ENCODE results near the gene TMPRSS11A. TPM values are rescaled to one million over a fixed set of nuclear protein-coding genes. Genes with fewer than 3 reads are reported as not detected.

The TMPRSS11A gene
- total and polyA plus RNA-seq, 2 of the 8 experiments (the other 6 are each of a cell fraction or from before 2014, with no cell fraction given) = not detected

DNA sequence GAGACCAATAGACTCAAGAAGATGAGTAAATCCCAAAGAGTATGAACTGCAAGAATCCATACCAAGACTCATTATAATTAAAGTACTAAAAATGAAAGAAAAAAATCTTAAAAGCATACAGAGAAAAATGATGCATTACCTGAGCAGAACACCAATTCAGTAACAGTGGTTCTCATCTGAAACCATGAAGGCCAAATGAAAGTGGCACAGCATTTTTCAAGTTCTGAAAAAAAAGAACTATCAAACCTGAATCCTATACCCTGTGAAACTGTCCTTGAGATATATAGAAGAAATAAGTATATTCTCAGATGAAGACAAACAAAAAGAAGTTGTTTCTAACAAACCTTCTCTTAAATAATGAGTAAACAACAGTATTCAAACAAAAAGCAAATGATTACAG lies 39.6 kb upstream of the TMPRSS11A start:
- Histone ChIP-seq H2BK15ac (ENCODE audit: low read length) (no peak overlapping the region), H3K56ac (replicated peaks; ENCODE audit: insufficient read length, low read depth, low read length) (no peak overlapping the region), H3K36me3 (ENCODE audit: control insufficient read depth in 2 of 4, insufficient read depth in 4 of 4, low read length in 3 of 4) (no peaks in the 10 kb centered on the region), H3K23me2 (ENCODE audit: low read depth, low read length) (no peaks in the 10 kb centered on the region), H3K14ac (ENCODE audit: insufficient read length) (no peak overlapping the region), H4K8ac (ENCODE audit: extremely low read depth, insufficient read depth, low read length) (no peak overlapping the region), H3K79me1 (ENCODE audit: low read depth, low read length) (no peaks in the 10 kb centered on the region), H3K4ac (replicated peaks; ENCODE audit: insufficient read length, low read depth, low read length) (no peak overlapping the region), H4K5ac (ENCODE audit: insufficient read length, low read depth, low read length) (no peak overlapping the region), H3K4me3 (ENCODE audit: extremely low read depth in 1 of 4, insufficient read depth in 2 of 4, low read depth in 3 of 4, low read length in 4 of 4) (no peak overlapping the region), H4K20me1 (replicated peaks in 1 of 2; ENCODE audit: control insufficient read depth in 1 of 2, insufficient read depth in 2 of 2, low read length in 2 of 2) (no peaks in the 10 kb centered on the region), H3K9ac (replicated peaks in 1 of 4; ENCODE audit: extremely low read depth in 1 of 4, low read depth in 3 of 4, low read length in 3 of 4) (no peak overlapping the region), H2AFZ (ENCODE audit: low read length) (no peak overlapping the region), H2BK20ac (ENCODE audit: low read length) (no peak overlapping the region), H3K27me3 (replicated peaks in 1 of 4; ENCODE audit: control insufficient read depth in 3 of 4, extremely low read depth in 1 of 4, insufficient read depth in 3 of 4, low read length in 3 of 4) (no peaks in the 10 kb centered on the region), H3K79me2 (ENCODE audit: control insufficient read depth in 1 of 2, insufficient read depth in 2 of 2, low read length in 2 of 2) (no peaks in the 10 kb centered on the region), H3K4me1 (replicated peaks in 1 of 4; ENCODE audit: control insufficient read depth in 3 of 4, insufficient read depth in 4 of 4, low read length in 3 of 4) (no peaks in the 10 kb centered on the region), H2AK5ac (ENCODE audit: low read depth, low read length) (no peak overlapping the region), H3K9me3 (ENCODE audit: insufficient read depth in 2 of 2, low read depth in 1 of 2, low read length in 1 of 2) (no peaks in the 10 kb centered on the region), H3K18ac (ENCODE audit: extremely low read depth, low read length) (no peak overlapping the region), H2BK5ac (ENCODE audit: low read depth, low read length) (no peak overlapping the region), H2BK120ac (replicated peaks; ENCODE audit: low read depth, low read length) (no peak overlapping the region), H2BK12ac (ENCODE audit: low read depth, low read length) (no peak overlapping the region), H4K91ac (replicated peaks; ENCODE audit: insufficient read length, low read length) (no peak overlapping the region), H3K23ac (ENCODE audit: insufficient read length) (no peak overlapping the region), H3K27ac (ENCODE audit: low read depth, low read length) (no peak overlapping the region), H3K4me2 (ENCODE audit: insufficient read depth in 1 of 2, low read depth in 2 of 2, low read length in 2 of 2) (no peak overlapping the region)
- FAIRE-seq (no peak), DNase-seq (ENCODE audit: low read depth in 1 of 2, low spot score in 2 of 2) (no peak)
- TF ChIP-seq SIX5 (IDR thresholded peaks at IDR 0.05; ENCODE audit: low read depth, low read length) (no peak), KDM4A (IDR thresholded peaks at IDR 0.05; ENCODE audit: low read depth, low read length, severe bottlenecking) (no peak), NANOG (IDR thresholded peaks at IDR 0.05; ENCODE audit: insufficient read depth, low read depth, low read length, poor library complexity, severe bottlenecking) (no peak), CBX5 (IDR thresholded peaks at IDR 0.05; ENCODE audit: low read depth, low read length) (no peak), KDM1A (IDR thresholded peaks at IDR 0.05; ENCODE audit: borderline replicate concordance, low read length) (no peak), KDM5A (IDR thresholded peaks at IDR 0.05; ENCODE audit: low read length) (no peak), SP1 (IDR thresholded peaks at IDR 0.05; ENCODE audit: low read depth, low read length) (no peak), TCF12 (IDR thresholded peaks at IDR 0.05; ENCODE audit: low read depth, low read length) (no peak), HDAC2 (IDR thresholded peaks at IDR 0.05; ENCODE audit: borderline replicate concordance in 1 of 2, low read depth in 2 of 2, low read length in 2 of 2) (no peak)
- TF ChIP-seq, protein P1, sequence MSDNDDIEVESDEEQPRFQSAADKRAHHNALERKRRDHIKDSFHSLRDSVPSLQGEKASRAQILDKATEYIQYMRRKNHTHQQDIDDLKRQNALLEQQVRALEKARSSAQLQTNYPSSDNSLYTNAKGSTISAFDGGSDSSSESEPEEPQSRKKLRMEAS (IDR thresholded peaks at IDR 0.05) = no peak
- TF ChIP-seq, protein P2, sequence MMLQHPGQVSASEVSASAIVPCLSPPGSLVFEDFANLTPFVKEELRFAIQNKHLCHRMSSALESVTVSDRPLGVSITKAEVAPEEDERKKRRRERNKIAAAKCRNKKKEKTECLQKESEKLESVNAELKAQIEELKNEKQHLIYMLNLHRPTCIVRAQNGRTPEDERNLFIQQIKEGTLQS (IDR thresholded peaks at IDR 0.05; ENCODE audit: insufficient read depth, low read depth, low read length) = no peak
- CTCF ChIA-PET (ENCODE audit: partially characterized antibody) = no interaction called here
- POLR2A ChIA-PET (ENCODE audit: partially characterized antibody) = no interaction called here

Data from H1 (cell line).